GM12874 (cell line): ENCODE results near the gene PCDH8.

ENCODE experiments used
- TF ChIP-seq, protein P1 (sequence below): IDR thresholded peaks from 2 replicates; pipeline ENCODE4 v1.5.1; 2011; ENCODE audit warnings: low read depth, mild to moderate bottlenecking, control low read depth, low read length, moderate library complexity; ENCODE audit not compliant: insufficient read depth

The PCDH8 gene

DNA sequence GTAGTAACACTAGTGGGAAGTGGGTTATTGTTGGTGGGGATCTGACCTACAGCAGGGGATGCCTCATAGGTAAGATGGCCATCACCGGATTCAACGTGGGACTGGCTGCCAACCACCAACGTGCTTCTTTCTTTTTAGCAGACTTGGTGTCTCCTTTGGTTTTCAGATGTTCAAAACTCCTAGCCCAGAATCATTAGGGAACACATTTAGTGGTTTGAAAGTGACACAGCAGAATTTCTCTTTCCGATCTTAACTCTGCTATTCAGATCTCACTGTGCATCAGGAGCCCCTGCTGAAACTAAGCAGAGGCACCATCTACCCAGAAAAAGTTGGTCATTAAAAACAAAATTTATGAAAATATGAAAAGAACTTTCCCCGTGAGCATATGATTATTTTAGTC lies 36.7 kb upstream of the PCDH8 start:
- TF ChIP-seq, protein P1, sequence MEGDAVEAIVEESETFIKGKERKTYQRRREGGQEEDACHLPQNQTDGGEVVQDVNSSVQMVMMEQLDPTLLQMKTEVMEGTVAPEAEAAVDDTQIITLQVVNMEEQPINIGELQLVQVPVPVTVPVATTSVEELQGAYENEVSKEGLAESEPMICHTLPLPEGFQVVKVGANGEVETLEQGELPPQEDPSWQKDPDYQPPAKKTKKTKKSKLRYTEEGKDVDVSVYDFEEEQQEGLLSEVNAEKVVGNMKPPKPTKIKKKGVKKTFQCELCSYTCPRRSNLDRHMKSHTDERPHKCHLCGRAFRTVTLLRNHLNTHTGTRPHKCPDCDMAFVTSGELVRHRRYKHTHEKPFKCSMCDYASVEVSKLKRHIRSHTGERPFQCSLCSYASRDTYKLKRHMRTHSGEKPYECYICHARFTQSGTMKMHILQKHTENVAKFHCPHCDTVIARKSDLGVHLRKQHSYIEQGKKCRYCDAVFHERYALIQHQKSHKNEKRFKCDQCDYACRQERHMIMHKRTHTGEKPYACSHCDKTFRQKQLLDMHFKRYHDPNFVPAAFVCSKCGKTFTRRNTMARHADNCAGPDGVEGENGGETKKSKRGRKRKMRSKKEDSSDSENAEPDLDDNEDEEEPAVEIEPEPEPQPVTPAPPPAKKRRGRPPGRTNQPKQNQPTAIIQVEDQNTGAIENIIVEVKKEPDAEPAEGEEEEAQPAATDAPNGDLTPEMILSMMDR, result no peak

DNA sequence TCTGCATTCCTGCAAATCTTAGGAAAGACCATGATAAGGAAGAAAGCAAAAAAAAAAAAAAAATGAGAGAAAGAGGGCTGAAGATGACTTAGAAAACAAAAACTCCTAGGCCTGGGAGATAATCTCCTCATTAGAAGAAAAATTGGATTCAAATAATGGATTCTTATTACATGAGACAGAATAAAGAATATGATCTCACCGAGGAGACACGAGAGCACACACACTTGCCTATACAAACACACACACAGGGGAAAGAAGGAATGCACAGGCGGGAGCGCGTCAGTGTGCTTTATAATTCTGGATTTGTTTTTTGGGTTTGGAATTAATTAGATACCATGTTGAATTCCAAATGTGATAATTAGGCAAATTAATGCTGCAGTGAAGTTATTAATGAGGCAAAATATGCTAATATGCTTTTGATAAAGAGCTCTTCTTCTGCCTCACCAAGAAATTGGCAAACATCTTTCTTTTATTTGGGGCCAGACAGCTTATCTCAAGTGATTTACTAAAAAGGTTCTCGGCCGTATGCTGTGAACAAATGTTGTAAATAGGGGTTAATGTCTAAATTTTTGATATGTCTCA lies 36.1 kb upstream of the PCDH8 start:
- TF ChIP-seq, protein P1, result no peak

DNA sequence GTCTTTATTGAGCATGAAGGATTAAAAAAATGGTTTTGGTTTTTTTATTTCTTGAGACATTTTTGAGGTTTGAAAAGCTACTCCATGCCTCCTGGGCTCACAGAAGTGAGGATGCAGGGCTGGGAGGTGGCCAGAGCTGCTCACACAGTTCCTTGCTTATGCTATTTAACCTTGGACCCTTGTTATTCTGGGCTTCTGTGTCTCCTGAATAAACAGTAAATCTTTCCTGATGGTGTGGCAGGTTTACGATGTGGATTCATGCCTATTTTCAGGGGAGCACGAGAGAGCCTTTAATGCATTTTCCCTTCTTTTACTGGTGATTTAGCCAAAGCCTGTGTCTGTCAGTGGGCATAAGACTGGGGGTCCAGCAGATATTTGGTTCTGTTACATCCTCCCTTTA lies 34.3 kb upstream of the PCDH8 start:
- TF ChIP-seq, protein P1, result no peak

DNA sequence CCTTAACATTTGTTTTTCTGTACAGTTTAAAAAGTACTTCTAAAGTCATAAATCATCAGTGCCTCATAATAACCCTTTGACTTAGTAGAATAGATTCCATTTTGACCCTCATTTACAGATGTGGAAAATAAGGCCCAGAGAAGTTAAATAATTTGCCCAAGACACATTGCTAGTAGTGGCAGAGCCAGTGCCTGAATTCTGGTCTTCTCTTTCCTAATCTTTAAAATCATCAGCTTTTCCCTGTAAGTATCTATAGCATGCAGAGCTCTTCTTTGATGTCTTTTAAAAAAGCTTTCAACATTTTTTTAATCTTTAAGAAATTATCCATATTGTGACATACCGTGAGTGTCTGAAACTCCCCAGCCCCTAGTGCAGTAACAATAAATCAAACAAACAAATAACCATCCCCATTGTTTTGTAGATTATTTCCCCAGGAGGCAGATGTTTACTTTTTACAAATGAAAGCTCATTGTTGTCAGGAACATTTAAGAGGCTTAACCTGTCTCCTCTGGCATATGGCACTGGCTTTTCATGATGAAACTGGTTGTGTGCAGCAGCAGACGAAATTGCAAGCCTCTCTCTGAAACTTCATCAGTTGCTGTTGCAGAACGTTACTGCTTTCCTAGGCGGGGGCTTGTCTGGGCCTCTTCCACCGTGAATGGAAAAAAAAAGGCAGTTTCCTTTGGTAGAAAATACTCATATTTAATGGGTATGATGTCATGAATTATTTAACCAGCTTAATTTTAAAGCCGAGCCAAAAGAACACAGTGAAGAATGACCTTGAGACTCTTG lies 31.7 kb upstream of the PCDH8 start:
- TF ChIP-seq, protein P1, result no peak

DNA sequence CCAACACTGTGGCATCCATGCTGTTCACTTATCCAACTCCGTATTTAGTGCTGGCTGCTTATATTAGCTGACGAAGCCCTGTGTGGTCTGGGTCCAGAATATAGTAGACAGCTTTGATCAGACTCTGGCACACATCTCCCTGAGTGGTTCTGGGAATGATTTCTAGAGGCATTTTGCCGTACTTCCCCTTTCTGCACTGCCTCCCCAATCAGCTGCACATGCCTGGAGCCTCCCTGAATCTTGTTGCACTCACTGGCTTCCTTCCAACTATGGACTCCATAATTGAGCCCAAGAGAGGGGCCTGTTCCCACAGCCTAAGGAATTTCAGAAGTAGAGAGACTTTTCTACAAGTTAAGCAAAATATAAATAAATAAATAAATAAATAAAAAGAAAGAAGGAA lies 30.4 kb upstream of the PCDH8 start:
- TF ChIP-seq, protein P1, result no peak

DNA sequence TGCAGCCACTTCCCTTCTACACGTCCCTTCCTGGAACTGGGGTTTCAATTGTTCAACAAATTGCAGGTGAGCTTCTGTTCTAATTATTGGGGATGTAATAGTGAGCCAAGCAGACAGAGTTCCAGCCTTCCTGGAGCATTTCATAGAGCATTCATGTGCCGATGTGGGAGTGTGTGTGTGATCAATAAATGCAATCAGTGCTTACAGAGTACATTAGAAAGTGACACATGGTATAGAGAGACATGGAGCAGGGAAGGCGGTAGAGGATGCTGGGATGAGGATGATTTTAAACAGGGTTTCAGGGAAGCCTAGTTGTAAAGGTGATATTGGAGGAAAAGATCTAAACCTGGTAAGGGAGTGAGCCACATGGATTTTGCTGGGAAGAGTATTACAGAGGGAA lies 21.7 kb upstream of the PCDH8 start:
- TF ChIP-seq, protein P1, result no peak

DNA sequence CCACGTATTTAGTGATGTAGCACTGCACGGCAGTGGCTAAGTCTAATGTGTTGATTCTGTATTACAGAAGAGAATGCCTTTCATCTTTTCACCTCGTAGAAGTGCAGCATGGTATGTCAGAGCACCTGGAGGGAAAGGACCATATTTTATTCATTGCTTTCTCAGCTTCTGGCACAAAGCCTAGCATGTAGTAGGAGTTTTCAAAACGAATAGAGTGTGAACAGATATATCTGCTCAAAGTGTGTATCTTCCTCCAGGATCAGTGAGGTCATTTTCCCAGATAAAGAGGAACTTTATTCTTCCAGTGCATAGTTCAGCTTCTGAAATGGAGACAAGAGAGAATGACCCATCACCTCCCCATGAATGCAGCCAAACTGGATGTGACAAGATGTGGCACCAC lies 21.2 kb upstream of the PCDH8 start:
- TF ChIP-seq, protein P1, result no peak
